ENCODE data around the gene UTF1.
"Not testable (repeated sequence)": the region's sequence is repeated elsewhere in the genome, so short reads cannot be mapped to it uniquely, and the experiment has no call there.

The UTF1 gene

GRCh38 chr10:133231946-133232574 lies 2.0 kb downstream of the UTF1 start:
- TF ChIP-seq POU2F2 (IDR thresholded peaks at IDR 0.05; ENCODE audit: low read depth, low read length), result no peak
- no peak for TF ChIP-seq PAX5 (IDR thresholded peaks at IDR 0.05; ENCODE audit: insufficient read depth, low read length, severe bottlenecking)
- TF ChIP-seq POLR2AphosphoS5 (IDR thresholded peaks at IDR 0.05; ENCODE audit: low read depth, low read length), result no peak
- no peak for TF ChIP-seq POLR2A (IDR thresholded peaks at IDR 0.05; ENCODE audit: low read depth, low read length)
- TF ChIP-seq TAF1 (IDR thresholded peaks at IDR 0.05; ENCODE audit: low read depth, low read length), result no peak
- TF ChIP-seq SPI1 (IDR thresholded peaks at IDR 0.05; ENCODE audit: low read depth, low read length), result no peak
- no peak for DNase-seq (ENCODE audit: insufficient read length, low spot score)
- FAIRE-seq, result no peak

GRCh38 chr10:133234796-133235195 lies 4.8 kb downstream of the UTF1 start:
- DNase-seq (ENCODE audit: insufficient read length, low spot score); FAIRE-seq: not testable (repeated sequence)

DNA sequence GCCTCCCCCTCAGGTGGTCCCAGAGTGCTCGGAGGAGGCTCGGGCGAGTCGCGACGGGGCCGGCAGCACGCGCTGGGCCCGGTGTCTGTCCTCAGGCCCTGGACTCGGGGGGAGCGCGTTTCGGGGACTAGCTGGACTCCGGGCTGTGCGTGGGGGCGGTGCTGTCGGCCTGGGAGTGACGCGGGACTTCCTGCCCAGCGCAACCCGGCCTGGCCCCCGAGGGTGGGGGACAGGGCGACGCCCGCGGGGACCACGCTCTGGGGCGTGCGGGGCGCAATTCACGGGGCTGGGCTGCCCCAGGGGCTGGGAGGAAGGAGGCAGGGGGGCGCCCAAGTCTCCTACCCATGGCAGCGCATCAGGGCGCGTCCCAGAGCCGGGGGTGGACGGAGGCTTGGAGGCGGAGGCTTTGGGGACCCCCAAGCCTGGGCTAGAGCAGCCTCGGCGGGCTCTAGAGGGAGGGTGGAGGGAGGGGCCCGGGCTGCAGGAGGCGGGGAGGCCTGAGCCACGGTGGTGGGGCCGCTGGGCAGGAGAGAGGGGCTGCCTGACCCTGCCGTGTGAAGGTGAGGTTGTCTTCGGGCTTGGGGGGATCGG lies 5.3 kb downstream of the UTF1 start:
- DNase-seq (ENCODE audit: insufficient read length, low spot score) (no peak), FAIRE-seq (no peak)
- TF ChIP-seq PAX5 (IDR thresholded peaks at IDR 0.05; ENCODE audit: insufficient read depth, low read length, severe bottlenecking) (no peak), TAF1 (IDR thresholded peaks at IDR 0.05; ENCODE audit: low read depth, low read length) (no peak), POLR2AphosphoS5 (IDR thresholded peaks at IDR 0.05; ENCODE audit: low read depth, low read length) (no peak), POLR2A (IDR thresholded peaks at IDR 0.05; ENCODE audit: low read depth, low read length) (no peak), SPI1 (IDR thresholded peaks at IDR 0.05; ENCODE audit: low read depth, low read length) (no peak), POU2F2 (IDR thresholded peaks at IDR 0.05; ENCODE audit: low read depth, low read length) (no peak)

DNA sequence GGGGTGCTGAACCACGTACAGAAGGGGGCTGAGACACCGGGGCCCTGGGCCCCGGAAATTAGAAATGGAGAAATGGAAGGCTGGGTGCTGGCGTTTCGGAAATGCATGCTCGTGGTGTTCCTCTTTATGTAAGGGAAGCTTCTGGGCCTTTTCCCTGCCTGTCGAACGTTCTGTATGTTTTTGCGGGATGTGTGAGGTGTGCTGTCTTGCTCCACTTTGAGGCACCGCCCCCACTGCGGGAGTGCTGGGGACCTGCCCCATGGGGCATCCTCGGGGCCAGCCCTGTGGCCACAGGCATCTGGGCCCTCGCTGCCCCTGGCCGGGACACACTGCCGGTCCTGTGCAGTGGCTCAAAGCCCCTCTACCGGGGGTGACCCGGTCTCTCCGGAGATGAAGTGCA lies 5.9 kb downstream of the UTF1 start:
- DNase-seq (ENCODE audit: insufficient read length, low spot score) (no peak), FAIRE-seq (no peak)
- TF ChIP-seq POLR2AphosphoS5 (IDR thresholded peaks at IDR 0.05; ENCODE audit: low read depth, low read length) (no peak), SPI1 (IDR thresholded peaks at IDR 0.05; ENCODE audit: low read depth, low read length) (no peak), POU2F2 (IDR thresholded peaks at IDR 0.05; ENCODE audit: low read depth, low read length) (no peak), PAX5 (IDR thresholded peaks at IDR 0.05; ENCODE audit: insufficient read depth, low read length, severe bottlenecking) (no peak), TAF1 (IDR thresholded peaks at IDR 0.05; ENCODE audit: low read depth, low read length) (no peak), POLR2A (IDR thresholded peaks at IDR 0.05; ENCODE audit: low read depth, low read length) (no peak)

GRCh38 chr10:133236401-133237240 lies 6.6 kb downstream of the UTF1 start:
- FAIRE-seq, result no peak
- DNase-seq (ENCODE audit: insufficient read length, low spot score), result no peak
- TF ChIP-seq SPI1 (IDR thresholded peaks at IDR 0.05; ENCODE audit: low read depth, low read length) (no peak), POLR2AphosphoS5 (IDR thresholded peaks at IDR 0.05; ENCODE audit: low read depth, low read length) (no peak), POU2F2 (IDR thresholded peaks at IDR 0.05; ENCODE audit: low read depth, low read length) (no peak)

- no peak for DNase-seq (ENCODE audit: insufficient read length, low spot score)
- no peak for TF ChIP-seq SPI1 (IDR thresholded peaks at IDR 0.05; ENCODE audit: low read depth, low read length)
- no peak for TF ChIP-seq POLR2A (IDR thresholded peaks at IDR 0.05; ENCODE audit: low read depth, low read length)
- no peak for TF ChIP-seq POLR2AphosphoS5 (IDR thresholded peaks at IDR 0.05; ENCODE audit: low read depth, low read length)
- TF ChIP-seq POU2F2 (IDR thresholded peaks at IDR 0.05; ENCODE audit: low read depth, low read length), result no peak
- no peak for TF ChIP-seq TAF1 (IDR thresholded peaks at IDR 0.05; ENCODE audit: low read depth, low read length)
- TF ChIP-seq PAX5 (IDR thresholded peaks at IDR 0.05; ENCODE audit: insufficient read depth, low read length, severe bottlenecking), result no peak
- FAIRE-seq, result no peak
Observed at GRCh38 chr10:133237241-133237587, 7.2 kb downstream of the UTF1 start.

DNA sequence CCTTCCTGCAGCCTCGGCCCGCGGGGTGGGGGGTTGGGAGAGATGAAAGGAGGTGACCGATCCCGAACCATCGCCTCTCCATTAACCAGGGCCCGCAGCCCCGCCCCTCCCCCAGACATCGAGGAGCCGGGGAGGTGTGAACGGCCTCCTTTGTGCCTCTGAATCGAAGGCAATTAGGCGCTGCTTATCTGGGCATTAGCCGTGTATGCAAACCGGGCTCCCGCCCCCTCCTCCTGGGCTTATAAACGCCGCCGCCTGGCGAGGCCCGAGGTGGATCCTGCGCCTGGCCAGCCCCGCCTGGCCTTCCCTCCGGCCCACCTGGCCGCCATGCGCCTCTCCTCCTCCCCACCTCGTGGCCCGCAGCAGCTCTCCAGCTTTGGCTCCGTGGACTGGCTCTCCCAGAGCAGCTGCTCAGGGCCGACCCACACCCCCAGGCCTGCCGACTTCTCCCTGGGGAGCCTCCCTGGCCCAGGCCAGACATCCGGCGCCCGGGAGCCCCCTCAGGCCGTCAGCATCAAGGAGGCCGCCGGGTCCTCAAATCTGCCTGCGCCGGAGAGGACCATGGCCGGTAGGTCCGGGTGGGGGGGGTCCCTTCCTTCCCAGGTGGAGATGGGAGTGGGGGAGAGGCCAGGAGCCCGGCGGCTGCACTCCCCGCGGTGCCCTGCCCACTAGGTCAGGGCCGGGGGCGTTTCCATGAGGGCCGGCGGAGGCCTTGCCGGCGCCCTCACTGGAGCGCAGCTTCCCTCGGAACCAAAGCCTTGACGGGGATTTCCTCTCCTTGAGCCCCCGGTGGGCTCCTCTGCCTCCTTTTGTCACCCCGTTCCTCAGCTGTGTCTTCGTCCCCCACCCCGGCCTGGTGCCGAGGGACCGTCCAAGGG lies 7.8 kb downstream of the UTF1 start, which contains the start of gene VENTX:
Gene VENTX, plus strand, starts transcription at position 268 of the 878 bp plus-strand sequence. Its CDS starts 60 bp downstream, at position 328.
- no peak for TF ChIP-seq POU2F2 (IDR thresholded peaks at IDR 0.05; ENCODE audit: low read depth, low read length)
- no peak for TF ChIP-seq POLR2A (IDR thresholded peaks at IDR 0.05; ENCODE audit: low read depth, low read length)
- no peak for FAIRE-seq
- DNase-seq (ENCODE audit: insufficient read length, low spot score), result no peak

- no peak for DNase-seq (ENCODE audit: insufficient read length, low spot score)
- TF ChIP-seq POLR2A (IDR thresholded peaks at IDR 0.05; ENCODE audit: low read depth, low read length) (no peak), POU2F2 (IDR thresholded peaks at IDR 0.05; ENCODE audit: low read depth, low read length) (no peak), PAX5 (IDR thresholded peaks at IDR 0.05; ENCODE audit: insufficient read depth, low read length, severe bottlenecking) (no peak), TAF1 (IDR thresholded peaks at IDR 0.05; ENCODE audit: low read depth, low read length) (no peak), POLR2AphosphoS5 (IDR thresholded peaks at IDR 0.05; ENCODE audit: low read depth, low read length) (no peak), SPI1 (IDR thresholded peaks at IDR 0.05; ENCODE audit: low read depth, low read length) (no peak)
- FAIRE-seq, result no peak
Observed at GRCh38 chr10:133238466-133238804, 8.4 kb downstream of the UTF1 start.

- TF ChIP-seq POLR2AphosphoS5 (IDR thresholded peaks at IDR 0.05; ENCODE audit: low read depth, low read length) (no peak), SPI1 (IDR thresholded peaks at IDR 0.05; ENCODE audit: low read depth, low read length) (no peak), PAX5 (IDR thresholded peaks at IDR 0.05; ENCODE audit: insufficient read depth, low read length, severe bottlenecking) (no peak), POLR2A (IDR thresholded peaks at IDR 0.05; ENCODE audit: low read depth, low read length) (no peak), POU2F2 (IDR thresholded peaks at IDR 0.05; ENCODE audit: low read depth, low read length) (no peak), TAF1 (IDR thresholded peaks at IDR 0.05; ENCODE audit: low read depth, low read length) (no peak)
- no peak for DNase-seq (ENCODE audit: insufficient read length, low spot score)
- no peak for FAIRE-seq
Observed at GRCh38 chr10:133239990-133240389, 10.0 kb downstream of the UTF1 start.
